GM21367 (cell line): ENCODE results near the gene ARMC3.
"Not testable (repeated sequence)": the region's sequence is repeated elsewhere in the genome, so short reads cannot be mapped to it uniquely, and the experiment has no call there.

Experiments used
- ATAC-seq: cut with Tn5 transposase; IDR thresholded peaks from one replicate; pipeline ENCODE4 v1.9.1; 2021; ENCODE audit not compliant: unreplicated experiment

ARMC3 gene

GRCh38 chr10:22927661-22928403 is at the start of gene ARMC3:
ARMC3 (plus strand) TSS chr10:22928053; CDS start chr10:22931997, 3,944 bp downstream.
- ATAC-seq = peak; percentile 83

GRCh38 chr10:22891797-22892196 is 36.1 kb upstream of the ARMC3 start:
- no peak for ATAC-seq

- no peak for ATAC-seq
These were observed 34.1 kb upstream of the ARMC3 start for GRCh38 chr10:22893781-22894180.

- no peak for ATAC-seq
These were observed 33.1 kb upstream of the ARMC3 start for GRCh38 chr10:22894714-22895113.

GRCh38 chr10:22895252-22895651 is 32.6 kb upstream of the ARMC3 start:
- no peak for ATAC-seq

- no peak for ATAC-seq
These were observed 30.5 kb upstream of the ARMC3 start for GRCh38 chr10:22897371-22897770.

- ATAC-seq = no peak
These were observed 28.5 kb upstream of the ARMC3 start for GRCh38 chr10:22899307-22899706.

- no peak for ATAC-seq
These were observed 28.1 kb upstream of the ARMC3 start for GRCh38 chr10:22899775-22900174.

- ATAC-seq = no peak
These were observed 26.8 kb upstream of the ARMC3 start for GRCh38 chr10:22900841-22901601.

GRCh38 chr10:22902147-22902546 is 25.7 kb upstream of the ARMC3 start:
- ATAC-seq = not testable (repeated sequence)

- no peak for ATAC-seq
These were observed 24.2 kb upstream of the ARMC3 start for GRCh38 chr10:22903694-22904093.

GRCh38 chr10:22906767-22907166 is 21.1 kb upstream of the ARMC3 start:
- no peak for ATAC-seq

GRCh38 chr10:22908837-22909236 is 19.0 kb upstream of the ARMC3 start:
- no peak for ATAC-seq

- not testable (repeated sequence) for ATAC-seq
These were observed 18.2 kb upstream of the ARMC3 start for GRCh38 chr10:22909673-22910072.

- ATAC-seq = no peak
These were observed 16.8 kb upstream of the ARMC3 start for GRCh38 chr10:22911067-22911466.

- no peak for ATAC-seq
These were observed 15.7 kb upstream of the ARMC3 start for GRCh38 chr10:22911889-22912762.

- ATAC-seq = no peak
These were observed 15.0 kb upstream of the ARMC3 start for GRCh38 chr10:22912763-22913384.

GRCh38 chr10:22913474-22914092 is 14.3 kb upstream of the ARMC3 start:
- no peak for ATAC-seq

GRCh38 chr10:22915314-22915713 is 12.5 kb upstream of the ARMC3 start:
- ATAC-seq = no peak

- ATAC-seq = no peak
These were observed 2.8 kb upstream of the ARMC3 start for GRCh38 chr10:22925088-22925487.
